GM12801 (cell line): ENCODE data around the gene SLBP.

Experiments
- CTCF ChIP-seq: IDR thresholded peaks from one replicate; pipeline ENCODE4 v1.5.1; 2011; ENCODE audit warnings: control low read depth; ENCODE audit not compliant: insufficient read length; ENCODE audit errors: extremely low read depth

The SLBP gene

GRCh38 chr4:1718095-1718850, 6.2 kb upstream of the SLBP start:
- TF ChIP-seq CTCF: no peak

GRCh38 chr4:1717129-1718094, 5.3 kb upstream of the SLBP start:
- TF ChIP-seq CTCF: no peak

GRCh38 chr4:1716065-1716945, 4.2 kb upstream of the SLBP start:
- TF ChIP-seq CTCF: no peak

GRCh38 chr4:1715002-1715758, 3.1 kb upstream of the SLBP start:
- TF ChIP-seq CTCF: no peak

GRCh38 chr4:1714303-1715001, 2.3 kb upstream of the SLBP start:
- TF ChIP-seq CTCF: no peak

GRCh38 chr4:1713003-1713851, 1.1 kb upstream of the SLBP start:
- TF ChIP-seq CTCF: no peak
